GM21529 (cell line): ENCODE results near the gene RAD23A.

Experiments
- ATAC-seq: cut with Tn5 transposase; IDR thresholded peaks from one replicate; pipeline ENCODE4 v1.9.1; 2021; ENCODE audit not compliant: unreplicated experiment

The RAD23A gene

DNA sequence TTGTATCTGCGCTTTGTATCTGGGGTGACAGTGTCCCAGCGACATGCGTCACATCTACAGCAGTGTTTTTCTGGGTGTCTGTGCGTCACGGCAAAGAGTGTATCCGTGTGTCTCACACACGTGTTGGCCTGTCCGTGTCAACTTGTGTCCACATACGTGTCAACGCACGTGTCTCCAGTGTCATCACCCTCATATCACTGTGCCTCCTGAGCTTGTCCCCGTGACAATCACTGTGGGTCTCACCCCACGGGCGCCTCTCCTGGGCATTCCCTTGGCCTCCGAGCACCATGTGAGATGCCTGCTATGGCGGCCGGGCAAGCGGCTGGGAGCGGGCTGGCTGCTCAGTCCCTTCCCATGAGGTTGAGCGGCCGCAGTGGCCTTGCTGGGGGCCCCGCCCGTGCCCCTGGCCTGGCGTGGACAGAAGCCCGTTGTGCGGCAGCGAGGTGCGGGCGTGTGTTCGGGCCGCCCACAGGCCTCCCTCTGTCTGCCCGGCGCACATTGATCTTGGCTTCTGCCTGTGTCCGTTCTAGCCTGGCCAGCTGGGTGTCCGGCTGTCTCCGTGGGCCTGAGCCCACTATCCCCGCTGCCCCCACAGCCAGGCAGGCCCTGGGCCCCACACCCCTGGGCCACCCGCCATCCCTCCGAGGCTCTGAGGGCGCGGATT, 56.0 kb downstream of the RAD23A start:
- ATAC-seq: no peak

DNA sequence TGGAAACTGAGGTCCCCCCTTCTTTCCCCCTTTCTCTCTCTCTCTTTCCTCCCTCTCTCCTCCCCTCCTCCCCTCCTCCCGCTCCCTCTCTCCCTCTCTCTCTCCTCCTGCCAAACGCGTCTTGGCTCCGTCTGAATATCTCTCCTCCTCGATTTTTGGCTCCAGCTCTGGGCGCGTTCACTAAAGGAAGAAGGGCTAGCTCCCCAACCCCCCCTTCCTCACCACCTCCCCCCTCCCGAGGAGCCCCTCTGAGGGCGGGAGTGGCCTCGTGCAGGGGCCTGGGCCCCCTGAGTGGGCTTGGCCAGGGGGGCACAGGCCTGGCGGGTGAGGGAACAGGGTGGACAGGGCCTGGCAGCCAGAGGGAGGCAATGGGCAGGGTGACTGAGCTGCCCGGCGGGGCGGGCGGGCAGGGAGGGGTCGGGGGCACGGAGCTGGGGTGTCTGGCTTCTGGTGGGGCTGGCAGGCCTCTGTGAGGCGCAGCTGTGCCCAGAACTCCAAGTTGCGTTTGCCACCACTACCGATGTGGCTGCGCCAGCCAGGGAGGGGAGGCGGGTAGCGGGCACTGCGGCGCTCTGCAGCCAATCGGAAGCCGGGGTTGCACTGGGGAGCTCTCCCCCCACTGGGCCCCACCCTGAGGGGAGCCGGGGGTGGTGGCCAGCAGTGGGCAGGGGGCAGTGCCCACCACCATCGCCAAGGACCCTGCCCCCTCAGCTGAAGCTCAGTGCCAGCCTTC, 56.7 kb downstream of the RAD23A start:
- no peak for ATAC-seq

DNA sequence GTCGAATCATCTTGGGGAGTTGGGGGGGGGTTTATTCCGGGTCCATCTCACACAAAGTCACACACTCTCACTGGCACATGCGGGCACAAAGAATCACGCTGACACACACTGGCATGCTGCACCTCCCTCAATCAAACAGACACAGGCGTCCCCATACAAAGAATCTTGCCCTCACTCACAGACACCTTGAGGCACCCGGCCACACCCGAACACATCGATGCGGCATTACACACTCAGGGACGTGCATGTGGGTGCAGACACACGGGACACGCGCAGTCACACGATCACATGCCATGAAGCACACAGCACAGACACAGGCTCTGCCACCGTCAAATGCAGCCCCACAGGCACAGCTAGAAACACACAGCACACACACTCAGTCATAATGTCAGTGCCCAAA, 57.4 kb downstream of the RAD23A start:
- ATAC-seq: no peak
